HG03103 (cell line): ENCODE results near the gene COL18A1.
"Not testable (repeated sequence)": the region's sequence is repeated elsewhere in the genome, so short reads cannot be mapped to it uniquely, and the experiment has no call there.

Source experiments
- ATAC-seq: cut with Tn5 transposase; IDR thresholded peaks from one replicate; pipeline ENCODE4 v1.9.1; 2021; ENCODE audit warnings: low read depth; ENCODE audit not compliant: unreplicated experiment

COL18A1 gene

GRCh38 chr21:45528028-45528705 lies 123.2 kb downstream of the COL18A1 start:
- no peak for ATAC-seq

- no peak for ATAC-seq
Measured at GRCh38 chr21:45528981-45529784, 124.2 kb downstream of the COL18A1 start.

GRCh38 chr21:45529785-45530422 lies 124.9 kb downstream of the COL18A1 start:
- ATAC-seq = no peak

GRCh38 chr21:45530423-45531113 lies 125.6 kb downstream of the COL18A1 start:
- ATAC-seq = no peak

GRCh38 chr21:45531114-45531392 lies 126.1 kb downstream of the COL18A1 start:
- ATAC-seq = not testable (repeated sequence)

GRCh38 chr21:45531393-45532215 lies 126.6 kb downstream of the COL18A1 start:
- ATAC-seq = no peak

GRCh38 chr21:45532826-45533360 lies 127.9 kb downstream of the COL18A1 start:
- no peak for ATAC-seq

- no peak for ATAC-seq
Measured at GRCh38 chr21:45533361-45533845, 128.4 kb downstream of the COL18A1 start.

- ATAC-seq = no peak
Measured at GRCh38 chr21:45533846-45534635, 129.1 kb downstream of the COL18A1 start.

GRCh38 chr21:45534636-45535331 lies 129.8 kb downstream of the COL18A1 start:
- no peak for ATAC-seq

- ATAC-seq = no peak
Measured at GRCh38 chr21:45535341-45536081, 130.5 kb downstream of the COL18A1 start.

GRCh38 chr21:45536301-45537081 lies 131.5 kb downstream of the COL18A1 start:
- no peak for ATAC-seq

GRCh38 chr21:45537111-45537745 lies 132.3 kb downstream of the COL18A1 start:
- no peak for ATAC-seq

- ATAC-seq = no peak
Measured at GRCh38 chr21:45537746-45538291, 132.9 kb downstream of the COL18A1 start.

- ATAC-seq = no peak
Measured at GRCh38 chr21:45538381-45539045, 133.5 kb downstream of the COL18A1 start.
